GM18909 (cell line): ENCODE results near the gene ZNF701.
A peak's percentile ranks its signal among the peaks of the same experiment; 100 is the strongest.
"Not testable (repeated sequence)": the region's sequence is repeated elsewhere in the genome, so short reads cannot be mapped to it uniquely, and the experiment has no call there.

Experiments used
- ATAC-seq: cut with Tn5 transposase; IDR thresholded peaks from one replicate; pipeline ENCODE4 v1.9.1; 2021; ENCODE audit warnings: mild to moderate bottlenecking; ENCODE audit not compliant: unreplicated experiment, poor library complexity

Gene ZNF701

DNA sequence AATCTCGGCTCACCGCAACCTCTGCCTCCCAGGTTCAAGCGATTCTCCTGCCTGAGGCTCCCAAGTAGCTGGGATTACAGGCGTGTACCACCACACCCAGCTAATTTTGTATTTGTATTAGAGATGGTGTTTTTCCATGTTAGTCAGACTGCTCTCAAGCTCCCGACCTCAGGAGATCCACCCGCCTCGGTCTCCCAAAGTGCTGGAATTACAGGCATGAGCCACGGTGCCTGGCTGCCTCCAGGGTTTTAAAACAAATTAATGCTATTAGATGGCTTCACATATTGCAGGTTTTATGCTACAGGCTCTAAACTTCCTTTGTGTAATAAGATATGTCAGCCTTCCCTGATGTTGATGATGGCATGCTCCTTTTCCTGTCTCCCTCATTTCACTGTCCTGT lies 8.5 kb upstream of the ZNF701 start:
- ATAC-seq: not testable (repeated sequence)

DNA sequence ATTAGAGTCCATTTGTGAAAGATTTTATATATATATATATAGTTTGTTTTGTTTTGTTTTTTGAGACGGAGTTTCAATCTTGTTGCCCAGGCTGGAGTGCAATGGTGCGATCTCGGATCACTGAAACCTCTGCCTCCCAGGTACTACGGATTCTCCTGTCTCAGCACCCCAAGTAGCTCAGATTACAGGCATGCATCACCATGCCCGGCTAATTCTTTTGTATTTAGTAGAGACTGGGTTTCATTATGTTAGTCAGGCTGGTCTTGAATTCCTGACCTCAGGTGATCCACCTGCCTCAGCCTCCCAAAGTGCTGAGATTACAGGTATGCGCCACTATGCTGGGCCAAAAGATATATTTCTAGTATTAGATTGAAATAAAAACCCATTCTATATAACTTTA lies 4.0 kb upstream of the ZNF701 start:
- no peak for ATAC-seq

DNA sequence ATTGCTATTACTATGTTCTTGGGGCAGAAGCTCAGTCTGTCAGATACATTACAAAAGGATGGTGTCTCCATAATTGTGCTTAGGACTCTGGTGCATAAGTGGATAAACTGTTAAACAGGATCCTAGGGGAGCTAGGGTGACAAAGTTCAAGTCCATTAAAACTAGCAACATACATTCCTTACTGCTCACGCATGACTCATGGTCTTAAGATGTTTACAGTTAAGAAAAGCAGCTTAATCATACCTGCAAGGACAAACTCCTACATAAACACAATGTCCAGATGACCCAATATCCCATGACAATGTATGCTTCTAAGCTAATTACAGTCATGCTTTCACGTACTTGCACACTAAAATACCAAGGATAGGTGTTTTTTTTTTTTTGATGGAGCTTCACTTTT lies 3.5 kb upstream of the ZNF701 start:
- no peak for ATAC-seq

DNA sequence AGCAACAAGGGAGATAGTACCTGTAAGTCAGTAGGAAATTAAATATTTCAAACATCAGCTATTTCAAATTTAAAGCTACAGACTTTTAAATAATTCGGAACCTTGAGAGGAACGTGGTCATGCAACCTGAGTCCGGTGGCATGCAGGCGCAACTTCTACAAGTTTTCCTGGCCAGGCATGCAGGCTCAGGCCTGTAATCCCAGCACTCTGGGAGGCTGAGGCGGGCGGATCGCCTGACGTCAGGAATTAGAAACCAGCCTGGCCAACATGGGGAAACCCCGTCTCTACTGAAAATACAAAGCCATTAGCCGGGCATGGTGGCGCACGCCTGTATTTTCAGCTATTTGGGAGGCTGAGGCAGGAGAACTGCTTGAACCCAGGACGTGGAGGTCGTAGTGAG lies 2.2 kb upstream of the ZNF701 start:
- no peak for ATAC-seq

DNA sequence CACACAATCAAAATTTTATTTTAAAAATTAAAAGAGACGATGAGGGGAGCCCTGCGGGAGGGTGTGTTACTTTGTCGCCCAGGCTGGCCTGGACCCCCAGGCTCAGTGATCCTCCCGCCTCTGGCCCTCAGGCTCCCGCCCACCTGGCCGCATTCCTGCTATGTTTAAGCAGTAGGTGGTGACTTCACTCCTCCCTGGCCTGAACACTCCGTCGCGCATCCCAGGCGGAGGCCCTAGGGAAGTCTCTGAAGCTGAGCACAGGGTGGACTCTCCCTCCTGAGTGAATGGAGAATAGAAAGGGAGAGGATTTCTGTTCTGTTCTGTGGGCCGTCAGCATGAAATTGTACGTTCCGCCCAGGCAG lies 468 bp upstream of the ZNF701 start:
- not testable (repeated sequence) for ATAC-seq

DNA sequence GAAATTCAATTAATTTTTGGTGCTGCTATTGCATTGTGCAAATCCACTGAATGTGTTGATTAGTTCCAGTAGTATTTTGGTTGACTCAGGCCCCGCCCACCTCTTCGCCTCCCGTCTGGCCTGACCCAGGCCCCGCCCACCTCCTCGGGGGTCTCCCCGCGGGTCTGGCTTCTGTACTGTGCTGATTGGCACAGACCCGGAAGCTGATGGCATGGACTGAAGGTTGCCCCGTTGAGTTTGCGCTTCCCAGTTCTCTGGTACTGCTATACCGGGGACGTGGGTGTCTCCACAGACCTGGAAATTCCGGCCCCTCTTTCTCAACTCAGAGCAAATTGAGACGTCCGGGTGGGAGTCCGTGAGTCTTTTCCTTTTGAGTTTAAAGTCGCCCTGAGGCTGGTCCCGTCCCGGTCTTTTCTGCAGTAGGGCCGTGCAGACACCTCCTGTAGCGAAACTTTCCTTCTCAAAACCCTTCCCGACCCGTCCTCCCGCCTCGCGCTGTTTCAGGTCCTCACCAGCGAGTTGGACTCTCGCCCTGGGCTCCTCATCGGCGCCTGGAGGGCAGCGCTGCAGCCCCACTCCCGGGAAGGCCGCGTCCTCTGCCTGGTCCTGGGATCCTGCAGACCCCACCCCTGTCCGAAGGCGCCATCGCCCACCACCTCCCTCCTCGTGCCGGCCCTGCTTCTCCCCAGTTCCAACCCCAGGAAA lies 14.8 kb downstream of the ZNF701 start:
- no peak for ATAC-seq

DNA sequence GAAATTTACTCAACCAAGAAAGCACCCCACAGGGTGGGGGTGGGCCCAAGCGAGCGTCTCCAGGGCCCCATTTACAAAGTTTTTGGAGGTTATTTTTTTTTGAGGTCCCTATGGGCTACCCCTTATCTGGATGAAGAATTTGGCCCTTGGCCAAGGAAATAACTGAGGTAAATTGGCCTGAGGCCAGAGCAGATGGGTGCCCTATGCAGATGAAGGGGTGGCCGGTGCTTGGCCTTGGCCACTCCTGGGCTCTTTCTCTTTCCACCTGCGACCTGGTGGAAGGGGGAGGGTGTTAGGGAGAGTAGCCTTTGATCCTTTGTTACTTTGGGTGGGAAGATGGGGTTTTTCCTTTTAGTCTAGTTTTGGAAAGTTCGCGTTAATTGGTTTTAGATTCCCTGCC lies 15.5 kb downstream of the ZNF701 start:
- no peak for ATAC-seq

DNA sequence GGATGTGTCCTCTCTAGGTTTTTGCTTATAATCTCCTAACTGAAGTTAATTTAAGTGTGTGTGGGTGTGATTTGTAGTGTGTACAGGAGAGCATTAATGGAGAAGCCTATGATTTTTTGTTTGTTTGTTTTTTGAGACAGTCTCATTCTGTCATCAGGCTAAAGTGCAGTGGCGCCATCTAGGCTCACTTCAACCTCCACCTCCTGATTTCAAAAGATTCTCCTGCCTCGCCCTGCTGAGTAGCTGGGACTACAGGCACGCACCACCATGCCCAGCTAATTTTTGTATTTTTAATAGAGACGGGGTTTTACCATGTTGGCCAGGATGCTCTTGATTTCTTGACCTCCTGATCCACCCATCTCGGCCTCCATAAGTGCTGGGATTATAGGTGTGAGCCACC lies 20.6 kb downstream of the ZNF701 start:
- no peak for ATAC-seq

DNA sequence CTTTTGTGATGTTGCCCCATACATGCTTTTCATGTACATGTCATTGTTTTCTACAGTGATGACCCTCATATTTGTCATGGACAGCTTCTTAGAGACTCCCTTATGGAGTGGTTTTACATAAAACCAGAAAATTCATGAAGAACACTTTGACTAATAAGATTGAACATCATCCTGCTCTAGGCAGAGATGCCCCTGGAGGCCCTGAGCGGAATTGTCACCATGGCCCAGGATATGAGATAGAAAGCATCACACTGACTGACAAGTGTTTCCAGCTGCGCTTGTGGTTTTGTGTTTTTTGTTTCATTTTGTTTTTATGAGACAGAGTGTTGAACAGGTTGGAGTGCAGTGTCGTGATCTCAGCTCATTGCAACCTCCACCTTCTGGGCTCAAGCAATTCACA lies 22.2 kb downstream of the ZNF701 start:
- no peak for ATAC-seq

DNA sequence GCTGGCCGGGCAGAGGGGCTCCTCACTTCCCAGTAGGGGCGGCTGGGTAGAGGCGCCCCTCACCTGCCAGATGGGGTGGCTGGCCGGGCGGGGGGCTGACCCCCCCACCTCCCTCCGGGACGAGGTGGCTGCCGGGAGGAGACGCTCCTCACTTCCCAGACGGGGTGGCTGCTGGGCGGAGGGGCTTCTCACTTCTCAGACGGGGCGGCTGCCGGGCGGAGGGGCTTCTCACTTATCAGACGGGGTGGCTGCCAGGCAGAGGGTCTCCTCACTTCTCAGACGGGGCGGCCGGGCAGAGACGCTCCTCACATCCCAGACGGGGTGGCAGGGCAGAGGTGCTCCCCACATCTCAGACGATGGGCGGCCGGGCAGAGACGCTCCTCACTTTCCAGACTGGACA lies 23.4 kb downstream of the ZNF701 start:
- not testable (repeated sequence) for ATAC-seq

DNA sequence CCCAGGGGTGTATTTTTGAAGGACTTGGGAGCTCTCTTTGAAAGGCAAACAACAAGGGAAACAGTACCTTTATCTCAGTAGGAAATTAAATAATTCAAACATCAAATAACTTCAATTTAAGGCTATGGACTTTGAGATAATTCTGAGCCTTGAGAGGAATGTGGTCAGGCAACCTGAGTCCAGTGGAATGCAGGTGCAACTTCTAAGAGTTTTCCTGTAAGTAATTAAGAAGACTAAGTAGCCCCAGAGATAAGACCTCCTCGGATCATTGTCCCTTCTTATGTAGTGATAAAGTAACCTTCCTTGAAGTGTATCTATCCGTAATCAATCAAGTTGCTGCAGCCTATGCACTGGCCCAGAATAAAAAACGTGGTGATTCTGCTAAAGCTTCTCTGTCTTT lies 29.2 kb downstream of the ZNF701 start:
- no peak for ATAC-seq

DNA sequence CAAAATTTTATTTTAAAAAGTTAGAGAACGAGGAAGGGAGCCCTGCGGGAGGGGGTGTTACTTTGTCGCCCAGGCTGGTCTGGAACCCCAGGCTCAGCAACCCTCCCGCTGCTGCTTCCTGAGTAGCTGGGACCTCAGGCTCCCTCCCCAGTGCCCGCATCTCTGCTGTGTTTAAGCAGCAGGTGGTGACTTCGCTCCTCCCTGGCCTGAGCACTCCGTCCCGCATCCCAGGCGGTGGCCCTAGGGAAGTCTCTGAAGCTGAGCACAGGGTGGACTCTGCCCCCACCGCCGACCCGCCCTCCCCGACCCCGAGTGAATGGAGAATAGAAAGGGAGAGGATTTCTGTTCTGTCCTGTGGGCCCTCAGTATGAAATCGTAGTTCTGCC lies 30.5 kb downstream of the ZNF701 start:
- peak; percentile 29 for ATAC-seq

DNA sequence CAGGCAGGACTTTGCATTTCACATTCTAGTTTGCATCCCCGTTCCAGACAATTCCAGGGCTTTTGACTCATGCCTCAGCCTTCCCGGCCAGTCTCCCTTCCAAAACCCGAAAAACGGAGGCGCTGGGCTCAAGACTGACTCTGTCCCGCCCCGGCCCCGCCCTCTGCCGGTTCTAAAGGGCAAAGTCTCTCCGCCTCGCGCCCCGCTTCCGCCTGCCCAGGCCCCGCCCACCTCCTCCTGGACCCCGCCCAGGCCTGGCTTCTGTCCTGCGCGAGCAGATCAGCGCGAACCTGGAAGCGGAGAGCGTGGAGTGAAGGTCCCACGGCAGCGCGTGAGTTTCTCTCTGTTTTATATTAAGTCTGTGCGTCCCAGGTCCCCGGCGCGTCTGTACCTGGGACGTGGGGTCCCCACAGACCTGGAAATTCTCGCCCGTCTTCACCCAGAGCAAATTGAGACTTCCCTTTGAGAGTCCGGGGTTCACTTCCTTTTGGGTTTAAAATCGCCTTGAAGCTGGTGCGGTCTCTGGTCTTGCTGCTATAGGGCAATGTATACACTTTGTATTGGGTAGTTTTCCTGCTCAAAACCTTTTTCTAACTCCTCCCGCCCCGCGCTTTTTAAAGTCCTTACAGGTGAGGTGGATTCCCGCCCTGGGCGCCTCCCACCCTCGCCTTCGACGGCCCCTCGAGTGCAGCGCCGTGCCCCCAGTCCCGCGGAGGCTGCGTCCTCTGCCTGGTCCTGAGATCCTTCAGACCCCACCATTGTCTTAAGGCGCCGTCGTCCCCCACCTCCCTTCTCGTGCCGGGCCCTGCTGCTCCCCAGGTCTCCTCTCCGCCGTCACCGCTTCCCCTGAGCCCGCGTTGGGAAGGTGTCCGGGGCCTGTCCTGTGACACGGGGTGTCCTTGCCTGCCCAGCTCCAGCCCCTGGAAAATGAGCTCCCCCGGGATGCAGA lies 31.2 kb downstream of the ZNF701 start:
- ATAC-seq: peak; percentile 90

DNA sequence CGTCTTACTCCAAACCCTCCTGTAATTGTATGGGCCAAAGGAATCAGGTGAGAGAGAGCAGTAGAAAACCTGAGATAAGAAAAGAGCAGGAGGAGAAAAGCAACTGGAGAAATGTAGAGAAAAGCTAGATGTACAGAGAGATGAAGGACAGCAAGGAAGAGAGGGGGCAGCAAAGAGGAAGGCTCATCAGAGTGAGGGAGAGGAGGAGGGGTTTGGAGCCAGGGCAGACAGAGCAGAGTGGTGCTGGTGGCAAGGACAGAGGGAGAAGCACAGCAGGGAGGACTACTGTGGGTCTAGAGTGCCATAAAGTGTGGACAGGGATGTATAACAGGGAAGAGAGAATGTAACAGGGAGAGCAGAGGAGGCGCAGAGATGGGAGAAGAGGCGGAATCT lies 31.9 kb downstream of the ZNF701 start:
- ATAC-seq: not testable (repeated sequence)

DNA sequence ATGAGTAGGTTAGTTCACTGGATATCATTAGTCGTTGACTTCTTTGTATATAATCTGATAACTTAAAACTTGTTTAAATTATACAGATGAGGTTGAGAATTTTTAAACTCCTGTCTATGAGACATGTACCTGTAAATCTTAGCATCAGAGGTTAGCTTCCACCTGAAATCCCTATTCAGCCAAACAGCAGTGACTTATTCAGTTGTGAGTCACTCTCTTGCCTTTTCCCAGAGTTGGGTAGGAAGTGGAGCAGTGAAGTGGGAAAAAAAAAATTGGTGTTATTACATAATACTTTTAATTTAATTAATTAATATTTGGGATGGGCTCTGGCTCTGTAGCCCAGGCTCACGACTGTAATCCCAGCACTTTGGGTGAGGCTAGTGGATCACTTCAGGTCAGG lies 32.9 kb downstream of the ZNF701 start:
- ATAC-seq: no peak

DNA sequence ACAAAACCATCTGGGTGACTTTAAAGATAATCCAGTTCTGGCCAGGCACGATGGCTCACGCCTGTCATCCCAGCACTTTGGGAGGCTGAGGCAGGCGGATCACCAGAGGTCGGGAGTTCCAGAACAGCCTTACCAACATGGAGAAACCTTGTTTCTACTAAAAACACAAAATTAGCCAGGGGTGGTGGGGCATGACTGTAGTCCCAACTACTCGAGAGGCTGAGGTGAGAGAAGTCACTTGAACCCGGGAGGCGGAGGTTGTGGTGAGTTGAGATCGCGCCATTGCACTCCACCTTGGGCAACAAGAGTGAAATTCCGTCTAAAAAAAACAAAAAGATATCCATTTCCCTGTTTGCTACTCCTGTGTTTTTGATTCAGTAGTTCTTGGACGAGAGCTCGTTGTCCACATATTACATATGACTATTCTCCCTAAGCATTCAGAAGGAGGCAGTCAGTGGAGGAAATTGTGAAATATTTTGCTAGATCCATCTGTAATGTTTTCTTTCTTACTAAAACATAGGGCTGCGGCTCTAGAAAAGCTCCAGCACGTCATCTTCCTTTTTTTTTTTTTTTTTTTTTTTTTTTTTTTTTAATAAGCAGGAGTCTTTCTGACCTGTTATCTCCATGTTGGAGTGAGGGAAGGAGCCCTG lies 33.6 kb downstream of the ZNF701 start:
- no peak for ATAC-seq

DNA sequence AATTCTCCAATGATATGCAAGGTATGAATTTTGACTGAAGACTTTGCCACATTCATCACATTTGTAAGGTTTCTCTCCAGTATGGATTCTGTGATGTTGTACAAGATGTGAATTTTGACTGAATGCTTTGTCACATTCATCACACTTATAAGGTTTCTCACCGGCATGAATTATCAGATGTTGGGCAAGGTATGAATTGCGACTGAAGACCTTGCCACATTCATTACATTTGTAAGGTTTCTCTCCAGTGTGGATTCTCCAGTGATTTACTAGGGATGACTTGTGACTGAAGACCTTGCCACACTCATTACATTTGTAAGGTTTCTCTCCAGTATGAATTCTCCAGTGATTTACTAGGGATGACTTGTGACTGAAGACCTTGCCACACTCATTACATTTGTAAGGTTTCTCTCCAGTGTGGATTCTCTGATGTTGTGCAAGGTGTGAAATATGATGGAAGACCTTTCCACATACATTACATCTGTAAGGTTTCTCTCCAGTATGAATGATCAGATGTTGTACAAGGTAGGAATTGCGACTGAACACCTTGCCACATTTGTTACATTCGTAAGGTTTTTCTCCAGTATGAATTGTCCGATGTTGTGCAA lies 43.3 kb downstream of the ZNF701 start:
- ATAC-seq: no peak

DNA sequence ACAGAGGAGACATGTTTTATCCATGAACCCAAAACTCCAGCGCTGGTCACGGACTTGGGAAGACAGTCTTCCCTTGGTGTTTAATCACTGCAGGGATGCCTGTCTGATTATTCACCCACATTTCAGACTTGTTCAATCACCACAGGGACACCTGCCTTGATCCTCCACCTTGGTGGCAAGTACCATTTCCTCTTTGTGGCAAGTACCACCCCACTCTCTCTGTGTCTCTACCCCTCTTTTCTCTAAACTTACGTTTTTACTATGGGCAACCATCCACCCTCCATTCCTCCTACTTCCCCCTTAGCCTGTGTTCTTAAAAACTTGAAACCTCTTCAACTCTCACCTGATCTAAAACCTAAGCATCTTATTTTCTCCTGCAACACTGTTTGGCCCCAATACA lies 51.3 kb downstream of the ZNF701 start:
- no peak for ATAC-seq

DNA sequence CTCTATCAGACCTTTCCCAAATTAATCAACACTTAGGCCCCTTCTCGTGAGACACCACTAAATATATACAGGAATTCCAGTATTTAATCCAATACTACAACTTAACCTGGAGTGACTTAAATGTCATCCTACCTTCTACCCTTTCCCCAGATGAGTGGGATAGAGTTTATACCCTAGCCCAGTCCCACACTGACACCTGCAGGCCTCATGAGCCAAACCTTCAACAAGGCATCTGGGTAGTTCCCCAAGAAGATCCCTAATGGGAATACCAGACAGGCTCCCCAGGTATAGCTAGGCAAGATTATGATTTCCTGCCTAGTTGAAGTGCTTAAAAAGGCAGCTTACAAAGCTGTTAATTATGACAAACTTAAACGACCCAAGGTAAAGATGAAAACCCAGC lies 52.2 kb downstream of the ZNF701 start:
- no peak for ATAC-seq

DNA sequence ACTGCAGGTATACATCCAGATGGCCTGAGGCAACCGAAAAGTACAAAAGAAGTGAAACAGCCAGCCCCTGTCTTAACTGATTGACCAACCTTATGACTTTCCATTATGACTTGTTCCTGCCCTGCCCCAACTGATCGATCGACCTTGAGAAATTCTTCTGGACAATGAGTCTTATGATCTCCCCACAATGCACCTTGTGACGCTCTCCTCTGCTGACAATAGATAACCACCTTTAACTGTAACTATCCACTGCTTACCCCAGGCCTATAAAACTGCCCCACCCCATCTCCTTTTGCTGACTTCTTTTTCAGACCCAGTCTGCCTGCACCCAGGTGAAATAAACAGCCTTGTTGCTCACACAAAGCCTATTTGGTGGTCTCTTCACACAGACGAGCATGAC lies 56.8 kb downstream of the ZNF701 start:
- no peak for ATAC-seq

DNA sequence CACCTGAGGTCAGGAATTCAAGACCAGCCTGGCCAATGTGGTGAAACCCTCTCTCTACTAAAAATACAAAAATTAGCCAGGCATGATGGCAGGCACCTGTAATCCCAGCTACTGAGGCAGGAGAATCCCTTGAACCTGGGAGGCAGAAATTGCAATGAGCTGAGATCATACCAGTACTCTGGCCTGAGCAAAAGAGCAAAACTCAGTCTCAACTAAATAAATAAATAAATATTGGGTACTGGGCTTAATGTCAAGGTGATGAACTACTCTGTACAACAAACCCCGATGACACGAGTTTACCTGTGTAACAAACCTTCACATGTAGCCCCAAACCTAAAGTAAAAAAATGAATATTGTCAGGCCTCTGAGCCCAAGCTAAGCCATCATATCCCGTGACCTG lies 57.4 kb downstream of the ZNF701 start:
- ATAC-seq: not testable (repeated sequence)
